Neural progenitor cell (in vitro differentiated cells): ENCODE results near the gene FAM193A.
"Not testable (repeated sequence)": the region's sequence is repeated elsewhere in the genome, so short reads cannot be mapped to it uniquely, and the experiment has no call there.

ENCODE experiments used
- CTCF ChIP-seq: fragments of 200-600 bp; sonication (generic); IDR thresholded peaks from 2 replicates; pipeline ENCODE4 v1.5.1; 2017; ENCODE audit warnings: antibody characterized with exemption, mild to moderate bottlenecking
- EZH2phosphoT487 ChIP-seq: fragments of 200-600 bp; sonication (generic); IDR thresholded peaks from 2 replicates; pipeline ENCODE4 v1.6.1; 2017; ENCODE audit warnings: antibody characterized with exemption

- TF ChIP-seq CTCF, EZH2phosphoT487: not testable (repeated sequence)
These were observed 55.6 kb downstream of the FAM193A start for GRCh38 chr4:2592014-2592413.
